Lung (tissue), 12 donors: Measurements from ENCODE around the gene MSH5. TPM values are rescaled to one million over a fixed set of nuclear protein-coding genes. Genes with fewer than 3 reads are reported as not detected.

ENCODE experiments used
- ATAC-seq: fragments of 200-7000 bp; cut with Tn5 transposase; one replicate; pipeline ENCODE4 v1.9.1; 2020; ENCODE audit warnings: moderate number of reproducible peaks; ENCODE audit not compliant: insufficient read depth, low FRiP score
- DNase-seq, 3 donors: peaks; one replicate each; pipeline ENCODE4 v3.0.0-alpha.2; 2013 to 2017
- H3K27ac ChIP-seq, 2 donors: one replicate each; pipeline ENCODE4 v1.5.1; 2013; ENCODE audit warnings: mild to moderate bottlenecking in 2 of 2, moderate library complexity in 2 of 2, control low read depth in 1 of 2, inconsistent platforms in 1 of 2, low read depth in 1 of 2, low read length in 1 of 2
- H3K27me3 ChIP-seq, 3 donors: one replicate each; pipeline ENCODE4 v1.5.1; 2013; ENCODE audit warnings: low read length in 2 of 3; ENCODE audit not compliant: control insufficient read depth in 3 of 3, insufficient read depth in 3 of 3
- H3K36me3 ChIP-seq, 4 donors: one replicate each; pipeline ENCODE4 v1.5.1; 2013; ENCODE audit warnings: low read length in 4 of 4, mild to moderate bottlenecking in 1 of 4, moderate library complexity in 1 of 4; ENCODE audit not compliant: control insufficient read depth in 4 of 4, insufficient read depth in 4 of 4
- H3K4me1 ChIP-seq, 5 donors: one replicate each; pipeline ENCODE4 v1.5.1; 2013; ENCODE audit warnings: low read length in 5 of 5, mild to moderate bottlenecking in 2 of 5, moderate library complexity in 1 of 5; ENCODE audit not compliant: control insufficient read depth in 5 of 5, insufficient read depth in 5 of 5
- H3K4me3 ChIP-seq: one replicate; pipeline ENCODE4 v1.5.1; 2013; ENCODE audit warnings: mild to moderate bottlenecking, control low read depth, moderate library complexity
- H3K9ac ChIP-seq, 2 donors: one replicate each; pipeline ENCODE4 v1.5.1; 2013; ENCODE audit warnings: low read length in 2 of 2, control low read depth in 1 of 2; ENCODE audit not compliant: insufficient read depth in 1 of 2
- H3K9me3 ChIP-seq, 4 donors: one replicate each; pipeline ENCODE4 v1.5.1; 2013; ENCODE audit warnings: low read length in 3 of 4, mild to moderate bottlenecking in 1 of 4, moderate library complexity in 1 of 4; ENCODE audit not compliant: control insufficient read depth in 4 of 4, insufficient read depth in 3 of 4
- CTCF ChIP-seq: IDR thresholded peaks from 2 replicates; pipeline ENCODE4 v1.5.1; 2012; ENCODE audit warnings: mild to moderate bottlenecking; ENCODE audit errors: control extremely low read depth, extremely low read depth
- WGBS, 2 donors: extraction: QIAGEN DNeasy Blood & Tissue Kit; methylation state at CpG; one replicate each; pipeline ENCODE4 v1.1.7; 2013; 5-methylcytosine and 5-hydroxymethylcytosine counted together
- polyA plus RNA-seq, 2 donors: library from polyadenylated mRNA; stranded (reverse); fragments of 200-250 nt; gene quantifications; one replicate each; pipeline ENCODE4 v1.2.1, GENCODE V29; 2013
- total RNA-seq, 2 donors: library from RNA; depleted of rRNA in 1 of 2; stranded (reverse); fragments of >200 nt in 1 of 2; gene quantifications; one replicate each; pipeline ENCODE4 v1.2.1, GENCODE V29; 2014 to 2021
- donor health status: control.
- donor health status: control.
- donor health status: Bipolar disorder and iron deficiency.
- donor health status: healthy.
- donor health status: DM: yes; HTN: yes; CAD: no.

The MSH5 gene
- total and polyA plus RNA-seq, 4 donors = 4.5 to 17.8 (median 13.4) TPM

DNA sequence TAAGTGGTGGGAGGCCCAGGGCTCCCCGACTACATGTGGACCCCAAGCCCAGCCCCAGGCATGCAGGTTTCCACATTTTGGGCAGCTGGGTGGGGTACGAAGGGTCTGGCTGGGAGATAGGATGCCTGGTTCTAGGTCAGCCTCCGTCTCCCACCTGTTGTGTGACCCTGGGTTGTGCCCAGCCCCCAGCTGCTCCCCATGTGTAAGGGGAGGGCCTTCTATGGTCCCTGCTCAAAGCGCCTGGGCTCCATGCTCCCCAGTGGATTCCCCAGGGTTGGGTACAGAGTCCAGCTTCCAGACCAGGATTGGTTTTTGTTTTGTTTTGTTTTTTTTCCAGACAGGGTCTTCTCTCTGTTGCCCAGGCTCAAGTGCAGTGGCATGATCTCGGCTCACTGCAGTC lies 38.4 kb downstream of the MSH5 start:
- DNase-seq (no peak), ATAC-seq (no peak)
- Histone ChIP-seq H3K27me3 (no peaks in the 10 kb centered on the region), H3K9me3 (no peaks in the 10 kb centered on the region), H3K27ac (no peak overlapping the region), H3K4me1 (peaks cover 0 to 9% (median 0%) of the 10 kb centered on the region in 5 donors), H3K4me3 (no peak overlapping the region), H3K9ac (no peak overlapping the region), H3K36me3 (peaks cover 3 to 42% (median 18%) of the 10 kb centered on the region in 4 donors)
- WGBS, 2 donors = 89 to 94% methylated on average over 5 of the region's 5 CpGs
- no peak for TF ChIP-seq CTCF

DNA sequence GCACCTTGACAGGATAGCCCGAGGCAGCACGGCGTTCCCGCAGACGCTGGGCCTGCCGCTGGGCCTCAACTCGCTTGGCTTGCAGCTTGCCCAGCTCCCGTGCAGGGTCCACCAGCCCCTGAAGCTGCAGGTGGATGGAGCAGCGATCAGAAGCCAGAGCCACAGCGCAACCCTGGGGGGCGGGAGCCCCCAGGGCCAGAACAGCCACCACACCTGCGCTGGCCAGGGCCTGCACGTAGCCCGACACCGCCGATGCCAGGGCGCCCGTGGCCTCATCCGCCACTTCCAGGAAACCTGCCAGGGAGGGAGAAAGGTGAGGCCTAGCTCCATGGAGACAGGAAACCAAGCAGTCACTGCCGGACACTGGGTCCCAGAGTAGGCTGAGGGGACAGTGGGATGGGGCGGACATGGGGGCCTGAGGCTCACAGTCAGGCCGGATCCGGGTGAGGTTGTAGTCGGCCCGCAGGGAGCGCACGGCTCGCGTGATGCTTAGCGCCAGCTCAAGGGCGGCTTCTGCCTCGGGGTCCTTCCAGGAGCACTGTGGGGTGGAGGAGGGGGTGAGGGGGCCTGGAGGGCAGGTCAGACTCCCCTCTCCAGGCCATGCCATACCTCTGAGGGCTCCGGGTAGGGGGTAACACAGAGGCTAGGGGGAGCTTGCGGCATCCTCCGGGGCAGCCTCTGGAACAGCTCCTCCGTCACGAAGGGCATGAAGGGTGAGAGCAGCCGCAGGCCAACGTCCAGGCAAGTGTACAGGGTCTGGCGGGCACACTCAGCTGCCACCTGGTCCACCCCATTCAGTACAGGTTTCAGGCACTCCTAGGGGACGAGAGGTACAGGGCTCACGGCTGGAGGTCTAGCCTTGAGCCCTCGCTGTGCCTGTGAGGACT lies 39.4 kb downstream of the MSH5 start:
- WGBS, 2 donors = 94 to 95% methylated on average over 43 of the region's 43 CpGs
- no peak overlapping the region for H3K9ac ChIP-seq
- TF ChIP-seq CTCF = no peak
- peaks cover 6 to 47% (median 19%) of the 10 kb centered on the region in 4 donors for H3K36me3 ChIP-seq
- ATAC-seq (no peak), DNase-seq (no peak)
- peaks cover 0 to 9% (median 0%) of the 10 kb centered on the region in 5 donors for H3K4me1 ChIP-seq
- H3K4me3 ChIP-seq = no peak overlapping the region
- H3K27ac ChIP-seq = no peak overlapping the region
- H3K27me3 ChIP-seq = no peaks in the 10 kb centered on the region
- H3K9me3 ChIP-seq = no peaks in the 10 kb centered on the region

- no peaks in the 10 kb centered on the region for H3K9me3 ChIP-seq
- H3K27ac ChIP-seq = no peak overlapping the region
- peaks cover 6 to 54% (median 19%) of the 10 kb centered on the region in 4 donors for H3K36me3 ChIP-seq
- ATAC-seq (no peak), DNase-seq (no peak)
- no peak overlapping the region for H3K4me3 ChIP-seq
- peaks cover 0 to 9% (median 0%) of the 10 kb centered on the region in 5 donors for H3K4me1 ChIP-seq
- no peaks in the 10 kb centered on the region for H3K27me3 ChIP-seq
- 96 to 97% methylated on average over 10 of the region's 10 CpGs for WGBS, 2 donors
- TF ChIP-seq CTCF = no peak
- H3K9ac ChIP-seq = no peak overlapping the region
Measured at GRCh38 chr6:31779908-31780307, 40.1 kb downstream of the MSH5 start.
